AG04450 (cell line): ENCODE data around the gene GIT2. TPM values are rescaled to one million over a fixed set of nuclear protein-coding genes. Genes with fewer than 3 reads are reported as not detected.
"Not testable (repeated sequence)": the region's sequence is repeated elsewhere in the genome, so short reads cannot be mapped to it uniquely, and the experiment has no call there.

Experiments
- CTCF ChIA-PET: fragments of 300-600, 350-600 bp; formaldehyde crosslinking; extraction: SDS; loops from one replicate; lab custom pipeline; 2022; ENCODE audit warnings: antibody characterized with exemption, inconsistent platforms; lab: Charles Lee
- POLR2A ChIA-PET: fragments of 350-600 bp; formaldehyde crosslinking; extraction: SDS; loops from one replicate; lab custom pipeline; 2021; ENCODE audit warnings: antibody characterized with exemption, inconsistent platforms; lab: Yijun Ruan, JAX
- DNase-seq: peaks from one replicate; pipeline ENCODE4 v3.0.0-alpha.2; 2011; ENCODE audit warnings: low read depth, low spot score
- H3K27ac ChIP-seq: one replicate; pipeline ENCODE4 v1.5.1; 2012; ENCODE audit warnings: low read depth, low read length, control low read depth
- H3K27me3 ChIP-seq: one replicate; pipeline ENCODE4 v1.6.0; 2012; ENCODE audit warnings: low read length; ENCODE audit not compliant: control insufficient read depth, insufficient read depth
- H3K4me3 ChIP-seq: 2 replicates; pipeline ENCODE4 v1.5.1; 2011; ENCODE audit warnings: mild to moderate bottlenecking, low read depth, low read length, control low read depth
- H3K9me3 ChIP-seq: 2 replicates; pipeline ENCODE4 v1.5.1; 2012; ENCODE audit warnings: low read length; ENCODE audit not compliant: control insufficient read depth, insufficient read depth
- CTCF ChIP-seq: IDR thresholded peaks from 2 replicates; pipeline ENCODE4 v1.5.1; 2011; ENCODE audit warnings: low read depth, low read length, control low read depth, inconsistent platforms
- polyA plus RNA-seq: library from polyadenylated mRNA; depleted of rRNA; stranded (reverse); fragments of >200 nt; gene quantifications from 2 replicates; pipeline ENCODE4 v1.2.3, GENCODE V29; 2011

GIT2 gene
- polyA plus RNA-seq, 1 experiment, result 57.9 TPM

GRCh38 chr12:109932878-109933503, 63.2 kb downstream of the GIT2 start:
- no peak overlapping the region for H3K4me3 ChIP-seq
- no peaks in the 10 kb centered on the region for H3K27me3 ChIP-seq
- no peak for DNase-seq
- no peak for TF ChIP-seq CTCF
- ChIA-PET CTCF (interaction anchor here (0.9 to 1.2 kb wide), 3 partner anchors 34 to 516 kb away, joined by 3 to 4 read pairs (median 4); no protein-coding TSS in a partner anchor), POLR2A (no interaction called here)
- H3K9me3 ChIP-seq, result no peaks in the 10 kb centered on the region
- no peak overlapping the region for H3K27ac ChIP-seq

DNA sequence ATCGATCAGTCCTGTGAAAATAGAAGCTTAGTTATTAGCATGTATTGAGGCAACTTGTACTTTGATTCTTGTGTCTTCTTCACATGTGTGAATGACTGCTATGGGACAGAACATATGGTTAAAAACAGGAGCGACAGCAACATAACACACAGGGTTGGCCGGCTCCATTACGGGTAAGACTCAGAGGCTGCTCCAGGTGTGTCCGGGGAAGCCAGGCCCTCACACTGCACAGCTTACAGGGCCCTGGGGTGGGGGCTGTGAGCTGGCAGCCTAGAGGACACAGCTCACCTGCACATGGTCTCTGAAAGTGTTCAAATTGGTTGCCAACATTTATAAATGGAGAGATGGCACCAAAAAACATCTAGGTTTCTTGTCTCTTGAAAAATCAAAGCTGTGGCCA, 65.0 kb downstream of the GIT2 start:
- H3K27ac ChIP-seq, result no peak overlapping the region
- H3K4me3 ChIP-seq, result no peak overlapping the region
- CTCF ChIA-PET, result interaction anchor here (1.0 kb wide), 2 partner anchors 77 to 109 kb away, joined by 3 read pairs; no protein-coding TSS in a partner anchor
- no peaks in the 10 kb centered on the region; the same call in 1 of the 2 replicates for H3K9me3 ChIP-seq
- DNase-seq, result no peak
- TF ChIP-seq CTCF, result no peak
- no peaks in the 10 kb centered on the region for H3K27me3 ChIP-seq
- POLR2A ChIA-PET, result interaction anchor here (1.1 kb wide), 1 partner anchor 10 kb away, joined by 3 read pairs; no protein-coding TSS in a partner anchor

DNA sequence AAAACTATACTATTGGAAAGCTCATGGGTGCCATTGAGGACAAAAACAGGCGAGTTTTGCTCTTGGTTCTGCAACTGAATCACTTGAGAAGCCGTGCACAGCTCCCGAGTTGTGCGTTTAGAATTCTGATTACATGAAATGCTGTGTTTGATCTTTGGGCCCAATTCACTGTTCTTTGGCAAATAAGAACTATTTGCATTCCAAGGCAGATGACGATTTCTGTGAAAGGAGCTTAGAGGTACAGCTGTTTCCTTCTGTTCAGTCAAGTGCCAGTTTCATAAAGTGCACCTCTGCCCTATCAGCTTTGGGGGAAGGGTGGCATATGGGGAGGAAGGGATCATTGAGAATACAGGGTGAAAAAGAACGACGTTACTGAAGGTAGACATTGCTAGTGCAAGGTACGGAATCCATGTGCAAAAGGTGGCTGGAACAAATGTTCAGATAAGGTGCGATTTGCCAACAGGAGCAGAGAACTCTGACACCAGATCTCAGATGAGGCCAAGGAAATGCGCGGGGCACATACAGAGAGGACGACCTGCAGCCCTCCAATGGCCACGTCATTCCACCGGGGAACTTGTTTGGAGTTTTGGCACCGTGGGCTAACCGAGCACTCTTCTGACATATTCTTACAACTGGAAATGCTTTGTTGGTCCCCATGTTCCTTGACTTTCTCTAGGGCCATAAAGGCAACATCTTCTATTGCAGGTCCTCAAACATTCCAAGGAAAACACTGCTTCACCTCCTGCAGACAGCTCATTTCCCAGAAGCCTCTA, 66.0 kb downstream of the GIT2 start:
- no peak for TF ChIP-seq CTCF
- Histone ChIP-seq H3K4me3 (no peak overlapping the region), H3K27me3 (no peaks in the 10 kb centered on the region), H3K27ac (no peak overlapping the region), H3K9me3 (no peaks in the 10 kb centered on the region; the same call in 1 of the 2 replicates)
- ChIA-PET POLR2A (interaction anchor here (1.1 to 1.4 kb wide), 3 partner anchors 10 to 69 kb away, joined by 3 read pairs; partner anchors contain the start of gene ANKRD13A), CTCF (interaction anchor here (1.0 to 4.0 kb wide), 2 partner anchors 77 to 110 kb away, joined by 3 to 20 read pairs; no protein-coding TSS in a partner anchor)
- no peak for DNase-seq

DNA sequence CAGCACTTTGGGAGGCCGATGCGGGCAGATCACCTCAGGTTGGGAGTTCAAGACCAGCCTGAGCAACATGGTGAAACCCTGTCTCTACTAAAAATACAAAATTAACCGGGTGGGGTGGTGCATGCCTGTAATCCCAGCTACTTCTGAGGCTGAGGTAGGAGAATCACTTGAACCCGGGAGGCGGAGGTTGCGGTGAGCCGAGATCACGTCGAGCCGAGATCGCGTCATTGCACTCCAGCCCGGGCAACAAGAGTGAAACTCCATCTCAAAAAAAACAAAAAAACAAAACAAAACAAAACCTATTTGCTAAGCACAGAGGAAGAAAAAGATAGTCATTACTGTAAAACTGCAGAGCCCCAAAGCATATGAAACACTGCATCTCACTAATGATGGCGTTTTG, 66.8 kb downstream of the GIT2 start:
- H3K27me3 ChIP-seq, H3K9me3 ChIP-seq, H3K4me3 ChIP-seq, H3K27ac ChIP-seq, DNase-seq: not testable (repeated sequence)
- POLR2A ChIA-PET, result interaction anchor here (1.1 to 1.4 kb wide), 3 partner anchors 11 to 70 kb away, joined by 3 read pairs; partner anchors contain the start of gene ANKRD13A
- CTCF ChIA-PET, result interaction anchor here (4.0 kb wide), 1 partner anchor 76 kb away, joined by 20 read pairs; no protein-coding TSS in a partner anchor

DNA sequence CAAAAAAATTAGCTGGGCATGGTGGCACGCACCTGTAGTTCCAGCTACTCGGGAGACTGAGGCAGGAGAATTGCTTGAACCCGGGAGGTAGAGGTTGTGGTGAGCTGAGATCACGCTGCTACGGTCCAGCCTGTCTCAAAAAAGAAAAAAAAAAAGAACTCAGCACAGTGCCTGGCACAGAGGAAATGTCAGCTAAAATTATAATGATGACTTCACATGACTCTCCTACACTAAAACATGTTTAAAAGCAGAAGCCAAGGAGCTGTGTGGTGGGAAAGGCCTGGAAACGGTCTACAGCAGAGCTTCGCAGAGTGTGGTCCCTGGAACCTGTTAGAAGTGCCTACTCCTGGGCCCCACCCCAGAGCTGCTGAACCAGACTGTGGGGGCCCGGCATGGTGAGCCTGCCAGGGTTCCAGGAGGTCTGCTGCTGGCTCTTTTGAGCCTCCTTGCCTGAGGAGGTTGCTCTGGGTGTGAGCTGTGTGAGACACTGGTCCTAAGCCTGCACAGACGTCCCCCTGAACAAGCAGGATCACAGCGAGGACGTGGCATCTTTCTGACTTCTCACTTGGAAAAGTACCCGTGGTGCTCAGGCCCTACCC, 68.0 kb downstream of the GIT2 start:
- Histone ChIP-seq H3K27ac (no peak overlapping the region), H3K9me3 (no peaks in the 10 kb centered on the region; the same call in 1 of the 2 replicates), H3K4me3 (no peak overlapping the region), H3K27me3 (no peaks in the 10 kb centered on the region)
- TF ChIP-seq CTCF, result no peak
- CTCF ChIA-PET, result interaction anchor here (0.5 to 4.0 kb wide), 8 partner anchors 10 to 210 kb away, joined by 3 to 20 read pairs (median 3); no protein-coding TSS in a partner anchor
- POLR2A ChIA-PET, result interaction anchor here (0.7 to 1.1 kb wide), 2 partner anchors 12 to 38 kb away, joined by 3 to 5 read pairs; no protein-coding TSS in a partner anchor
- DNase-seq, result no peak
